NCI-H226 (cell line): ENCODE results near the gene FUBP1.
"Not testable (repeated sequence)": the region's sequence is repeated elsewhere in the genome, so short reads cannot be mapped to it uniquely, and the experiment has no call there.

ENCODE experiments used
- DNase-seq: peaks from one replicate; pipeline ENCODE4 v3.0.0-alpha.2; 2015

Gene FUBP1

GRCh38 chr1:77987919-77988318 lies 9.0 kb upstream of the FUBP1 start:
- no peak for DNase-seq

- no peak for DNase-seq
Observed at GRCh38 chr1:77986810-77987209, 7.9 kb upstream of the FUBP1 start.

GRCh38 chr1:77984629-77985028 lies 5.8 kb upstream of the FUBP1 start:
- no peak for DNase-seq

GRCh38 chr1:77983997-77984355 lies 5.1 kb upstream of the FUBP1 start:
- no peak for DNase-seq

GRCh38 chr1:77983352-77983996 lies 4.6 kb upstream of the FUBP1 start:
- DNase-seq: not testable (repeated sequence)

GRCh38 chr1:77978293-77978968 lies 441 bp downstream of the FUBP1 start:
- DNase-seq: peak; percentile 82

- DNase-seq: no peak
Observed at GRCh38 chr1:77977989-77978292, 931 bp downstream of the FUBP1 start.

- DNase-seq: no peak
Observed at GRCh38 chr1:77976433-77977076, 2.3 kb downstream of the FUBP1 start.

GRCh38 chr1:77975907-77976306 lies 3.0 kb downstream of the FUBP1 start:
- DNase-seq: no peak

GRCh38 chr1:77975386-77975785 lies 3.5 kb downstream of the FUBP1 start:
- peak; percentile 6 for DNase-seq

GRCh38 chr1:77972080-77972479 lies 6.8 kb downstream of the FUBP1 start:
- DNase-seq: no peak

- no peak for DNase-seq
Observed at GRCh38 chr1:77970192-77970591, 8.7 kb downstream of the FUBP1 start.

GRCh38 chr1:77966291-77966690 lies 12.6 kb downstream of the FUBP1 start:
- DNase-seq: no peak

GRCh38 chr1:77961392-77961791 lies 17.5 kb downstream of the FUBP1 start:
- DNase-seq: no peak

GRCh38 chr1:77958850-77959249 lies 20.0 kb downstream of the FUBP1 start:
- no peak for DNase-seq

GRCh38 chr1:77958391-77958790 lies 20.5 kb downstream of the FUBP1 start:
- no peak for DNase-seq

- no peak for DNase-seq
Observed at GRCh38 chr1:77956464-77956863, 22.4 kb downstream of the FUBP1 start.

- no peak for DNase-seq
Observed at GRCh38 chr1:77955709-77956108, 23.2 kb downstream of the FUBP1 start.

GRCh38 chr1:77954521-77954920 lies 24.4 kb downstream of the FUBP1 start:
- no peak for DNase-seq

- no peak for DNase-seq
Observed at GRCh38 chr1:77953907-77954306, 25.0 kb downstream of the FUBP1 start.

- no peak for DNase-seq
Observed at GRCh38 chr1:77951328-77951727, 27.5 kb downstream of the FUBP1 start.

GRCh38 chr1:77950873-77951272 lies 28.0 kb downstream of the FUBP1 start:
- DNase-seq: no peak

GRCh38 chr1:77948841-77949424 lies 29.9 kb downstream of the FUBP1 start:
- DNase-seq: no peak

GRCh38 chr1:77945345-77945744 lies 33.5 kb downstream of the FUBP1 start:
- DNase-seq: no peak
